ENCODE data around the gene MRPS2. TPM values are rescaled to one million over a fixed set of nuclear protein-coding genes. Genes with fewer than 3 reads are reported as not detected.
"Not testable (repeated sequence)": the region's sequence is repeated elsewhere in the genome, so short reads cannot be mapped to it uniquely, and the experiment has no call there.

Gene MRPS2
- total RNA-seq: 9.5 TPM

DNA sequence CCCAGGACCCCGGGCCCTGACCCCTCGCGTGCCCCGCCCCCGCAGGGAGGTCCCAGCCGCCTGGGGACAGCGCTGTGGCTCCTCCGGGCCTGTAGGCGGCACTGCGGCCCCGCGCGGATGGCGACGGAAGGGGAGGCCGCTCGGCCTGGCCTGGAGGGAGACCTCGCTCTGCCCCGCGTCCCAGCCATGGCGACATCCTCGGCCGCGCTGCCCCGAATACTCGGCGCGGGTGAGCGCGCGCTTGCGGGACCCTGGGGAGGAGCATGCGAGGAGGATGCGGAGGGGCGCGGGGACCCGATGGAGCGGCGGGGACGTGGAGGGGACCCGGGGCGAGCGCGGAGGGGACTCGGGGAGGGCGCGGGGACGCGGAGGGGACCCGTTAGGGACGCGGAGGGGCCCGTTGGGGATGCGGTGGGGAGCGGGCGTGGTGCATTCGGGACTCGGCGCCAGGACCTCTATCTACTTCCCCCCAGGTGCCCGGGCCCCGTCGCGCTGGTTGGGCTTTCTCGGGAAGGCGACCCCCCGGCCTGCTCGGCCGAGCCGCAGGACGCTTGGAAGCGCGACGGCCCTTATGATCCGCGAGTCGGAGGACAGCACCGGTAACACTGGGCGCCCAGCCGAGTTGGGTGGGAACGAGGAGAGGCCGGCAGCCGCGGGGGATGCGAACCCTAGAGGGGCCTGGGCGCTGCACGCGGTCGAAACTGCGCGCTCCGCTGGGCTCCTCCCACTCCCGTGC is at the start of gene MRPS2:
Gene MRPS2 (plus strand): TSS at position 158 of the 736 bp plus-strand sequence. CDS start 29 bp downstream, at position 187.
- DNase-seq: peak; percentile 66

DNA sequence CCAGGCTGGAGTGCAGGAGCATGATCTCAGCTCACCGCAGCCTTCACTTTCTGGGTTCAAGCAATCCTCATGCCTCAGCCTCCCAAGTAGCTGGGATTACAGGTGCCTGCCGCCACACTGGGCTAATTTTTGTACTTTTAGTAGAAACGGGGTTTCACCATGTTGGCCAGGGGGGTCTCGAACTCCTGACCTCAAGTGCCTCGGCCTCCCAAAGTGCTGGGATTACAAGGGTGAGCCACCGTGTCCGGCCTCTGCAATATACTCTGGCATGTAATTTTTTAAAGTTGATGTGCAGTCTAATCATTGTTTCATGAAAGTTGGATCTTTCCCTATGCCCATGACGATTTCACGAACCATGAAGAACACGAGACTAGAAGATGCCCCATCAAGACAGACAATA is 49.5 kb upstream of the MRPS2 start:
- no peak for DNase-seq

DNA sequence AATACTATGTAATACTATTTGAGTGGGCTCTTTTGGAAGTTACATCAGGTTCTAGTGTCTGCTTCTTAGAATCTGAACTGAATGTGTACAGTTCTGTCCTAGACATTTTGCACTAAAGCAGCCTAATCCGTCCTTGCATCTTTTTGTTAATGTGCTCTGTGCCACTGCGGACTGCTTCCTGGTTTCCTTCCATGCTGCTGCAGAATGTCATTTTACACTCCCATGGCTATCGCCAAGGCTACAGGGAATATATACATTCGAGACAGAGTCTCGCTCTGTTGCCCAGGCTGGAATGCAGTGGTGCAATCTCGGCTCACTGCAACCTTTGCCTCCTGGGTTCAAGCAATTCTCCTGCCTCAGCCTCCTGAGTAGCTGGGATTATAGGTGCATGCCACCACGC is 48.6 kb upstream of the MRPS2 start:
- DNase-seq: not testable (repeated sequence)

DNA sequence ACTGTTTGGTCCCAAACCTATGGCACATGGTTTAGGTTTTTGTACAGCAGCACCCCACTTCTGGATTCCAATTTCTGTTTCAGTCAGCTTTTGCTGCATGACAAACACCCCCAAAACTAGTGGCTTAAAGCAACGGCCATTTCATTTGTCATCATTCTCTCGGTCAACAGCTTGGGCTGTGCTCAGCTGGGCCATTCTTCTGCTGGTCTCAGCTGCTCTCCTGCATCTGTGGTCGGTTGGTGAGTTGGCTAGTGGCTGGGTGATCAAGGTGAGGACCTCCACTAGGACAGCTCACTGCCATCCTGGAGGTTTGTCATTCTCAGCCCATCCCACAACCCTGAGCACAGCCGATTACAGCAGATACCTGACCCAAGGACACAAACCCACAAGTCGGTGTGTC is 45.7 kb upstream of the MRPS2 start:
- no peak for DNase-seq

DNA sequence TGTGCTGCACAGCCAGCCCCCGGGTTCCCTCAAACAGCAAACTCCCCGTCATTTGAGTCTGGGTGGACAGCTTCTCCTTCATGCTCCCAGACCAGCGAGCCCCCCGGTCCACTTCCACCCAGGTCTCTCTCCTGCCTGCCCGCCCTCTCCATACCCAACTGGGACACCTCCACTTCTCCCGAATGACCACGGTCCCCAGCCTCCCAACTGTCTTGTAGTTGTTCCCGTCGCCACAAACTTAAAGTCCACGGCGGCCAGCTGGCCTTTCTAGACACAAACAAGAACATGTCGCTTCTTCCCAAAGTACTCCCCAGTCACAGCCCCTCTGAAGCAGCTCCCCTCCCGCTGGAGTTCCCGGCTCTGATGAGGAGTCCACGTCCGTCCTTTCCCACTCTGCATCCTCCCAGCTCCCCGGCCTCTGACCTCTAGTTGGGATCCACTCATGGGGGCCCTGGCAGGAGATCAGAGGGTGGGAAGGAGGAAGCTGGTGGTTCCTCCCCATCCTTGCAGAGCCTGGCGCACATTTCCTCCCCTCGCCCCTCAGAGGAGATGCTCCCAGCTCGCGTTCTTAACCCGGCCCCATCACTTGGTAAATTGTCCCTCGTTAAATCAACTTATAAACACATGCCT is 45.0 kb upstream of the MRPS2 start:
- no peak for DNase-seq

DNA sequence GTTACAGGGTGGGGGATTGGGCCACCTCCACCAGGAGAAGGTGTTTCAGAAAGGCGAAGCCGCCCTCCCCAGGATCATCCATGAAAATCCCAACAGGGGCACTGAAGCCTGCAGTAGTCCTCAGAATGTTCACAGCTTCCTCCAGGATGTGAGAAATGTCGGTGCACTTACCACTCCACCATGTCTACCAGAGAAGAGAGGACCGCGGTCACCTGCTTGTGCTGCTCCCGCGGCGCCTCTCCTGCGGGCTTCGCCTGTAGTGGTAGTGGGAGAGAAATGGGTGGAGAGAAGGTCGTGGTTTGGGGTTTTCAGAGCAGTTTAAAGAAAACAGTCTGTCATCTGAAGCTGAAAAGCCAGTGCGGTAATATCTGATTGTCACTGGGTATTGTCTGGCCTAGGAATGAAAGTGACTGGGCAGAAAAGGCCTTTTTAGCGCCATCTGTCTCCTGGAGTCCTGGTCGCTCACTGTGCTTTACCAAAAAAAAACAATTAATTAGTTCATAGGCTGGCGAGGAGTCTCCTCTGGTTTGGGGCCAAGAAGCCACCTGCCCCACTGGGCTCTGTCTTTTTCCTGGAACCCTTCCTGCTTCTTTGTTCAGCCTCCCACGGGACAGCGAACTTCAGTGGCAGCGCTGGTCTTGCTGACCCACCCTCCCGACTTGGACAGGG is 43.9 kb upstream of the MRPS2 start:
- no peak for DNase-seq

DNA sequence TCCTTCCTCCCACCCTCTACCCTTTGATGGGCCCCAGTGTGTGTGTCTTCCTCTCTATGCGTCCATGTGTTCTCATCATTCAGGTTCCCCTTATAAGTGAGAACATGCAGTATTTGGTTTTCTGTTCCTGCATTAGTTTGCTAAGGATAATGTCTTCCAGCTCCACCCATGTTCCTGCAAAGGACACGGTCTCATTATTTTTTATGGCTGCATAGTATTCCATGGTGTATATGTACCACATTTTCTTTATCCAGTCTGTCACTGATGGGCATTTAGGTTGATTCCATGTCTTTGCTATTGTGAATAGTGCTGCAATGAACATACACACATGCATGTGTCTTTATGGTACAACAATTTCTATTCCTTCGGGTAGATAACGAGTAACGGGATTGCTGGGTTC is 42.0 kb upstream of the MRPS2 start:
- DNase-seq: not testable (repeated sequence)

DNA sequence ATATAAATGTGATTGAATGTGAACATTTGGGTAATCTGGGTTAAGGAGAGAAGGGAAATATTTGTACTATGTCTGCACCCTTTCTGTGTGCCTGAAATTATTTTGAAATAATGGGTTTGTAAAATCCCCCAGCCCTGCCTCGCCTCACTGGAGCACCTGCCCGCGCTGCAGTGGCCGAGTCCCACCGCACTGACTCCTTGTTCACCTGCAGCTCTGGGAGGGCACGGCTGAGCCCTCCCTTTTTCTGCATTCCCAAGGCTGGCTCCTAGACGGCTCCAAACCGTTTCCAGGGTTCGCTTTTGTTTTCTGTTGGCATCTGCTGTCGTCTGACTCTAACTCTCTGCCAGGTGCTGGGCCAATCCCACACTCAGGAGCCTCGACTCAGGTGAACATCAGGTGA is 38.5 kb upstream of the MRPS2 start:
- DNase-seq: no peak

DNA sequence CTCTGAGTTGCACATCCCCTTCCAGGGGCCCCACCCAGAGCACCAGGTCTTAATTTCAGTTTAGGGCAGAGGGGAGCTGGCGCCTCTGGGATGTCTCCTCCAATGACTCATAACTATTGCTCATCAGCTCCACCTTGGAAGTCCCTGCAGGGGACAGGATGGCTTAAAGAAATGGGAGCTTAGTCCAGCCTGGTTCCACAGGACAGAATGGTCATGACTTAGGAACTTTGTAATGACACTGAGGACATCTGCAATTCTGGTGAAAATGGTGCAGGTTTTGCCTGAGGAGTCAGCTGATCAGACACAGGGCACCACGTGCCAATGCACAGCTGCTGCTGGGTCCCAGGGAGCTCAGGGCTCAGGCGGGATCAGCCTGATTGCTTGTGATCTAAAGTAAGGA is 37.3 kb upstream of the MRPS2 start:
- DNase-seq: no peak

DNA sequence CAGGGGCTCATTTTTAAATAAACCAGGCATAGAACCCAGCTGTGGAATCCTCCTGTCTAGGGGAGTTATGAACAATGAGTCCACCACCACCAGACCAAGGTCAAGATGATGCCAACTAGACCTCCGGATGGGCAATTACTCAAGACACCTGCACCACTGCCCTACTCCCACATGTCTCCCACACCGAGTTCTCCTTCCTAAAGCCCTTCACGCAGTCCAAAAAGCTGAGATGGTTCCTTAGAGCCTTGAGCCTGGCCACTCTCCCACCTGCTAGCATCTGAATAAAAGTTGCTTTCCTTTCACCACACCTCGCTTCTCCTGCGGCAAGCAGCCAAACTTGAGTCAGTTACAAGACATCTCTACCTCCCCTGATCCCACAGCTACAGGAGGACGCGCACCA is 36.3 kb upstream of the MRPS2 start:
- no peak for DNase-seq

DNA sequence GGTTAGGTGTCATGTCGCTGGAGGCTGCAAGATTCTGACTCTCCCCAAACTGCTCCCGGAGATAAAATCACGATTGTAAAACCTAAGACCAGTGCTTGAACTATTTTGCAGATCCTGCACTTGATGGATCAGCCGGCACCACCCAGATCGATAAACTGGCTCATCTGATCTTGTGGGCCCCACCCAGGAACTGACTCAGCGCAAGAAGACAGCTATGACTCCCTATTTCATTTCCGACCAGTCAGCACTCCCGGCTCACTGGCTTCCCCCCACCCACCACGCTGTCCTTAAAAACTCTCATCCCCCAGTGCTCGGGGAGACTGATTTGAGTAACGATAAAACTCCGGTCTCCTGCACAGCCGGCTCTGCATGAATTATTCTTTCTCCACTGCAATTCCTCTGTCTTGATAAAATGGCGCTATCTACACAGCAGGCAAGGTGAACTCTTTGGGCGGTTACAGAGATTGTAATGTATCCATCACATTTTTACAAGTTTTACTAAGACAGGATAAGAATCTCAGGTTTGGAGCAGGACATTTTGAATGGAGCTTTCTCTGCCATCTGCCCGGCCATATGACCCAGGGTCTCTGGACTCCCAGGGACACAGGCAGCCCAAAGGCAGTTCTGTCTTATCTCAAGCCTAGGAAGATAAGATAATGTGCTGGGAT is 31.5 kb upstream of the MRPS2 start:
- no peak for DNase-seq

DNA sequence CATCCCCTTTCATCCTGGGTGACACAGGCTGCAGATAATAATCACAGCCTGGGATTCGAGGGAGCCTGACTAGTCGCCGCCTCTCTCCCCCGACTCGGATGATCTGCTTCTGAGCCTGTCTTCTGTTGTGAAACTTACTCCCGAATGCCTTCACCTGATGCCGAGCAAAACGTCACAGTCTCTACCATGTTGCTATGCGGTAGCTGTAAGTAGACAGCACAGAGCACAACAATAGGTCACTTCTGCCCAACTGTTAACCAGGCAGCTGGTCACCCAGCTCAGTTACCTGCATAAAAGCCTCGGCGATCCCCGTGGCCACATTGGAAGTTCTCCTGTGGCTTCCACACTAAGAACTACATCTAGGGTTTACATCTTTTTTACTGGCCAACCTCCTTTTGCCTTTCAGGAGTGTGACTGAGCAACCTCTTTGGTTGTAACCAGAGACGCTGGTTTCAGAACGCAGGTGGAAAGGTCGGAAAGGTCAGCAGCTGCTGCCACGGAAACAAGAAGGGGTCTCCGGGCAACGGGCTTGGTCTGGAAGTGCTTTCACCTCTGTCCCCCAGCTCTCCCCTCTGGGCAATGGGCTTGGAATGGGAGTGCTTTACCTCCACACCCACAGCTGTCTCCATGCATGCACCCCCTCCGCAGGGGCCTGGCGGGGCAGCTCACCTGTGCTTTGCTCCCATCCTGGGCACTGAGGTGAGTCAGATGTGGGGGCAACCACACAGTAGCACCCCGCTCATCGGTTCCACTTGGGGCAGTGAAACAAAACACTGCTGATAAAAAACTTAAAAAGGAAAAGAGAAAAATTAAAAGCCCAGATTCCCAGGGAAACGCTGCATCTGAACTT is 28.5 kb upstream of the MRPS2 start:
- no peak for DNase-seq

DNA sequence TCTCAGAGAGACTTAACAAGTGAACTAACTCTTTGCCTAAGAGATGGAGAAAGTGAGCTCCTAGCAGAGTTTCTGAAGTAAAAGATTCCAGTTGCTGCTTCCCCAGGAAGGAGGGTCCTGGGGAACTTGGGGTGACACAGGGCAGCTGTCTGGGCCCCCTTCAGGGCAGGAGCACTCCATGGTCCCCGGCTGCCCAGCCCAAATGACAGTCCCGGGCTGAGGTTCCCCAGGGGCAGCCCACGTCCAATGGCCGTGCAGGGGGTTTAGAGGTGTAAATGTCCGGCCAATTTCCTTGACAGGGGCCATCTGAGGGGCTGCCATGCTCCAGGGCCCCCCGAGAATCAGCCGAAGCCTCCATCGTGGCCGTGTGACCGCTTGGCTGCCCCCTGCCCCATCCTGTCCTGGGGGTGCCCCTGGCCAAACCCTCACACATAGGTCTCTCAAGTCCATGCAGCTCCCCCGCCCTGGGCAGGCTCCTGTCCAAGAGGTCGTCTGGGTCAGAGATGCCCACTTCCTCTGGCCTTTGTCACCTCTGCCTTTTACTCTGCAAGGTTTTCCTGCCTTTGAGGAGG is 26.4 kb upstream of the MRPS2 start:
- DNase-seq: no peak

DNA sequence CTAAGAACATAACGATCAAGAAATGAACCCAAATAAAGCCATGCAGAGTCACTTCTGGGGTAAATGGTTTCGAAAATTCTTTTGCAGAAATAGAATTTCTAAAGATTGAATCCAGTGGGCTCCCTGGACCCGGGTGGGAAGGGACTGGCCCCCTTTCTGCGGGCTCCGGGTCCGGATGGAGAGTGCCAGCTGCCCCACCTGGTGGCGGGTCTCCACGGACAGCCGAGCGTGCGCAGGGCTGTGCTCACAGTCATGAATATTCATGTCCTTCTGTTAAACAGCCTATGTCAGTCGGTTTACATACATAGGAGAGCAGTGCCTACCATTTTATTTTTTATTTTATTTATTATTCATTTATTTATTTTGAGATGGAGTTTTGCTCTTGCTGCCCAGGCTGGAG is 25.6 kb upstream of the MRPS2 start:
- no peak for DNase-seq

DNA sequence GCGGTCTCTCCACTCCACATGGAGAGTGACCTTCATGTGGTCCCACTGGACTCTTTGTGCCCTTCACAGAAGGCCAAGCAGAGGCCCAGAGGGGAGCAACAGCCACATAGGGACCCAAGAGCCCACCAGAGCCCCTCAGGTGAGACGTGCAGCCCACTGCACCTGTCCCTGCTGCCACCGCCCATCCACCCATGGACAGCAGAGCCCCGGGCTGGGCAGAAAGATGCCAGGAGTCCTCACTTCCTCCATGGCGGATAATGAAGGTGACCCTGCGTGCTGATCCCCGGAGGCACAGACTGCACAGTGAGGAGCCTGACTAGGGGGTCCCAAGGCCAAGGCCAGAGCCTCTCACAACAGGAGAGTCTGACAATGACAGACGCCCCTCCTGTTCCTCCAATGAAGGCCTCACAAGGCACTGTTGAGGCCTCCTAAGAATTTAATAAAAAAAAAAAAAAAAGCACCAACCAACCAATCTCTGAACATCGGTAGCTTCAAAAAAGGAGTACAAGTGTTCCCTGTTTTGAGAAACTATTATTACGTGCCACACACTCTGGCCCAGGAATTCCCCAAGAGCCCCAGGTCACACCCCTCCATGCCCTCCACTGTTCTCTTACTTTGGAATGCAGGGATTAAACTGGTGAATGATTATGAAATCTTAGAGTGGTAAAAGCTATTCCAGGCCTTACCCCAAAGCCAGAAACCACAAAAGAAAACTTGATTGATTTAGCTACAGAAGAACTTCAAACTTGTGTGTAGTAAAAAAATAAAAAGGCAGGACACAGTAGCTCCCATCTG is 23.7 kb upstream of the MRPS2 start:
- no peak for DNase-seq

DNA sequence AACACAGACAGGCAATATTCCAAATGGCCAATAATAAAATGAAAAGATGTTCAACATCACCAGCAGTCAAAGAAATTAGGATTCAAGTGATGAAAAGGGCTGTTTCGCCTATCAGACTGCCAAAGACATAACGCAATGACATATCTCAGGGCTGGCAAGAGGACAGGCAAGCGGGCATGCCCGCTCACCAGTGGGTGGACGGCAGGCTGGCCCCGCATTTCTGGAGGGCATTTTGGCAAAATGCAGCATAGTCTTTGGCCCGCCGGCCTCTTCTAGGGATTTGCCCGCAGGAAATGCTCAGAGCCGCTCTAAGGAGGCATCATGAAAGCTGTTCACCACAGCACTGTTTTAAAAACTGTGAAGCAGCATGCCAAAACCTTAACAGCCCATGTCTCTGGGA is 22.3 kb upstream of the MRPS2 start:
- DNase-seq: no peak

DNA sequence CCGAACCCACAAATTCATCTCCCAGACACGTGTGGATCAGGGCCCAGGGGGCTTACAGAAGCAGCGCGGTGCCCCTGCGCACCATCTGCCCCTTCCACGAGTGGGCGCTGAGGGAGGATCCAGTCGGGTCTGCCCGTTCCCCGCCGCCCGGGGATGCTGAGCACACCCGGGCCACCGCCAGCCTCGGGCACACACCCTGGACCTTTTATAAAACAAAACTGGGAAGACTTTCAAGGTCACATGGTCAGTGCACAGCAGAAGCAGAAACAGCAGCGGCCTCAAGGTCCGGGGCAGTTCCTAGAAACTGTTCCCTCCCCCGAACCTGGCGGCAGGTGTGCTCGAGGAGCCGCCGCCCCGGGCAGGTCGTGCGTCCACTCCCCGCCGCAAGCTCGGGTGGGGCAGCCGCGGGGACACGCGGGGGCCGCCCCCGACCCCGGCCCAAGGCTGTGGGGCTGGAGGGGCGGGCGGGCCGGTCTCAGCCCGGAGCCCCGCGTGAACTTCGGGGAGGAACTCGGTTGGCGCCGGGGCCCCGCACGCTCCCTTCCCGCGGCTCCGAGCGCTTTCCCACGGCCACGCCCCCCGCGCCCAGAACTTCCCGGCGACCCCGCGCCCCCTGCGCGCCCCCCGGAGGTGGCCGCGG is 21.5 kb upstream of the MRPS2 start:
- no peak for DNase-seq

DNA sequence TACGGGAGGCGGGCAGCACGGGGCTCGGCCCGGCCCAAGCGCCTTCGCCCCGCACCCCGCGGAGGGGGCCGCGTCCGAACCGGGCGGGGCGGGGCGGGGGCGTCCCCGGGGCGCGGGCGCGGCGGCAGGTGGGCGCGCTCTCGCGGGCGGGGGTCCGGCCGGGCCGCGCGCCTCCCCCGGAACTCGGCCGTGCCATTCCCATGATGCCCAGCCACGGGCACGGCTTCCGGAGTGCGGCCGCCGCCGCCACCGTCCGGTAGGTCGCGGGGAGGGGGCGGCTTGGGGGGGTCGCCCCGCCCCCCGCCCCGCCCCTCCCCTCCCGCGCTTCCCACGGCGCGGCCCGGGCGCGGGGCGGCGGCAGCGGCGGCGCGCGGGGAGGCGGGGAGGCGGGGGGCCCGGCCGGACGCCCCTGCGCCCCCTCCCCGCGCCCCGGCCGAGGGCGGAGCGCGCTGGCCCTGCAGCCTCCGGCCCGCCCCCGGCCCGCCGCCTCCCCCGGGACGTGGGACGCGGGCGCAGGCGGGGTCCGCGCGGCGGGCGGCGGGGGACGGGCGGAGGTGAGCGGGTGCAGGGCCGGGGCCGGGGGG is 20.9 kb upstream of the MRPS2 start, which contains the start of gene PPP1R26:
Gene PPP1R26 (plus strand): TSS at position 314 of the 584 bp plus-strand sequence. CDS start 4,729 bp downstream, outside the sequence.
- no peak for DNase-seq

DNA sequence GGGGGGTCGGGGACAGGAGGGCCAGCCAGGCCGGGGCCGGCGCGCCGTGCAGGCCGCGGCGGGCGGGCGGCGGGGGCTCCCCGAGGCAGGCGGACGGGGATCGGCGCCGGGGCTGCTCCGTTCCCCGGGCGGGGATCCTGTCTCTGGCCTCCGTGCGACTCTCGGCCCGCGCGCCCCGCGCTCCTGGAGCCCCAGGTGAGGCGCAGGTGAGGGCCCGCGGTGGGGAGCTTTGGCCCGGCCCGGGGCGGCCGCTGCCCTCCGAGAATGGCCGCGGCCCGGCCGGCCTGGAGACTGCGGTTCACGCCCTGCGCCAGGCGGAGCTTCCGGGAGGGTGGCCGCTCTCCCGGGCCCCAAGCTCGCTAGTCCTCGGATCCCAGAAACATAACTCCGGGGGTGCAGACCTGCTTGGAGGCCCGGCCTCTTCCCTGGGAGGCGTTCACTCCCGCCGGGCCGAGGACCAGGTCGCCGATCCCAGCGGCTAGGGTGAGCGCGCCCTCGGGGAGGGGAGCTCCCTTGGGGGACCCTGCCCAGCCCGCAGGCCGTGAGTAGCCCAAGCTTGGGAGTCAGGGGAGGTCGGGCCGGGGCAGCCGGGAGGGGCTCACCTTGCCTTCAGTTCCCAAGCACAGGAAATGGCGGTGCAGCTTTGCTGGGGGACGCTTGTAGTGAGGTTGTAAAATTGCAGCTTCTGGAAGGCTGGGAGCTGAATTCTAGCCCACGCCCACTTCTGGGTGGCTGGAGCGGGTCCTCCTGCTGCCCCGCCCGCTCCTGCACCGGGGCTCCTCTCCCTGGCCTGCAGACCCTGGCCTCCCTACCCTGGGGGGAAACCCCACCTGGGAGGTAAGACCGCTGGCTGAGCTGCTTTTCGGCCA is 20.2 kb upstream of the MRPS2 start:
- DNase-seq: no peak
